ENCODE results near the gene HSD17B7. TPM values are rescaled to one million over a fixed set of nuclear protein-coding genes. Genes with fewer than 3 reads are reported as not detected.

Gene HSD17B7
- total RNA-seq, 6 experiments from 2014 or later = 10.4 to 32.1 (median 17.6) TPM

DNA sequence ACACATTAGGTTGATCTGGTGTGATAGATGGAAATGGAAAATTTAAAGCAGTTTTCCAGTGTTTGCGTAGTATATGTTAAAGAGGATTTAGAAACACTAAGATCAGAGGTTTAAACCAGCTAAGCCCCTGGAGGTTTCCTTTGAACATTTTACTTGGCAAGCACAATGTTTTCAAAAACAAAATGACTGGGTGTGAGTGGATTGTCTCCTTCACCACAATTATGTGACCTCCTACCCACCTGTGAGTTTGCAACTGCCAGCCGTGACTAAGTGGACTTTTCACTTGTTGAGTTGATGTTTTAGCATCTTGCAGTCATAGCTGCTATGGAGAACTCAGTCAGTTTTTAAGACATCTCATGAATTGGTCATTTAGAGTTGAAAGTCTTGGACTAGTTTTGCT, 65.8 kb downstream of the HSD17B7 start:
- ATAC-seq (no peak), DNase-seq (no peak)
- no peak overlapping the region for H3K27ac ChIP-seq
- H3K4me3 ChIP-seq = no peak overlapping the region
- no peaks in the 10 kb centered on the region for H3K36me3 ChIP-seq
- no peaks in the 10 kb centered on the region for H3K4me1 ChIP-seq
- H3K27me3 ChIP-seq = no peaks in the 10 kb centered on the region
- H3K9me3 ChIP-seq = no peaks in the 10 kb centered on the region
- intact Hi-C loops (cut with DNase I) = loop anchor here (5.0 to 10.0 kb wide), 2 partner anchors 319 to 461 kb away; no protein-coding TSS in a partner anchor
- TF ChIP-seq, protein P1, sequence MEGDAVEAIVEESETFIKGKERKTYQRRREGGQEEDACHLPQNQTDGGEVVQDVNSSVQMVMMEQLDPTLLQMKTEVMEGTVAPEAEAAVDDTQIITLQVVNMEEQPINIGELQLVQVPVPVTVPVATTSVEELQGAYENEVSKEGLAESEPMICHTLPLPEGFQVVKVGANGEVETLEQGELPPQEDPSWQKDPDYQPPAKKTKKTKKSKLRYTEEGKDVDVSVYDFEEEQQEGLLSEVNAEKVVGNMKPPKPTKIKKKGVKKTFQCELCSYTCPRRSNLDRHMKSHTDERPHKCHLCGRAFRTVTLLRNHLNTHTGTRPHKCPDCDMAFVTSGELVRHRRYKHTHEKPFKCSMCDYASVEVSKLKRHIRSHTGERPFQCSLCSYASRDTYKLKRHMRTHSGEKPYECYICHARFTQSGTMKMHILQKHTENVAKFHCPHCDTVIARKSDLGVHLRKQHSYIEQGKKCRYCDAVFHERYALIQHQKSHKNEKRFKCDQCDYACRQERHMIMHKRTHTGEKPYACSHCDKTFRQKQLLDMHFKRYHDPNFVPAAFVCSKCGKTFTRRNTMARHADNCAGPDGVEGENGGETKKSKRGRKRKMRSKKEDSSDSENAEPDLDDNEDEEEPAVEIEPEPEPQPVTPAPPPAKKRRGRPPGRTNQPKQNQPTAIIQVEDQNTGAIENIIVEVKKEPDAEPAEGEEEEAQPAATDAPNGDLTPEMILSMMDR (IDR thresholded peaks at IDR 0.05) = no peak
- TF ChIP-seq POLR2A (IDR thresholded peaks at IDR 0.05) = no peak
- 89% methylated on average over 2 of the region's 2 CpGs for WGBS (ENCODE audit: insufficient coverage, low coverage, low lambda C conversion rate, missing lambda C conversion rate)

DNA sequence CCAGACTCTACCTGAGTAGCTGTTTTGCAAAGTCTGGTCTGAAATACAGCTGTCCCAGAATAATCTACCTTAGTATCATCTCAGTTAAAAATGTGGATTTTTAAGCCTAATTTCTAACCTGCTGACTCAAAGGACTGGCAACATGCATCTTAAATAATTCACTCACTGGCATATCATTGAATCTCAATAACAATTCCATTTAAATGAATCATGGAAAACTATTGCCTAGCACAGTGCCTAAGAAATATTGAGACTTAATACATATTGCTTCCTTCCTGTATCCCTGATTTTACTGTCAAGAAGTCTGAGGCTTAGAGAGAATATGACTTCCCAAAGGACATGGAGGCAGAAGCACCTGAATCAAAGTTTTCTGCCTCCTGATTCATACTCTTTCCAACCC, 67.3 kb downstream of the HSD17B7 start:
- no peaks in the 10 kb centered on the region for H3K27me3 ChIP-seq
- intact Hi-C loops (cut with DNase I) = loop anchor here (5.0 to 10.0 kb wide), 2 partner anchors 317 to 459 kb away; no protein-coding TSS in a partner anchor
- H3K9me3 ChIP-seq = no peaks in the 10 kb centered on the region
- no peak for ATAC-seq
- H3K4me1 ChIP-seq = no peaks in the 10 kb centered on the region
- no peak overlapping the region for H3K27ac ChIP-seq
- TF ChIP-seq, protein P1 (IDR thresholded peaks at IDR 0.05) = no peak
- no peak for TF ChIP-seq POLR2A (IDR thresholded peaks at IDR 0.05)
- no peak for DNase-seq
- no peak overlapping the region for H3K4me3 ChIP-seq
- H3K36me3 ChIP-seq = no peaks in the 10 kb centered on the region

DNA sequence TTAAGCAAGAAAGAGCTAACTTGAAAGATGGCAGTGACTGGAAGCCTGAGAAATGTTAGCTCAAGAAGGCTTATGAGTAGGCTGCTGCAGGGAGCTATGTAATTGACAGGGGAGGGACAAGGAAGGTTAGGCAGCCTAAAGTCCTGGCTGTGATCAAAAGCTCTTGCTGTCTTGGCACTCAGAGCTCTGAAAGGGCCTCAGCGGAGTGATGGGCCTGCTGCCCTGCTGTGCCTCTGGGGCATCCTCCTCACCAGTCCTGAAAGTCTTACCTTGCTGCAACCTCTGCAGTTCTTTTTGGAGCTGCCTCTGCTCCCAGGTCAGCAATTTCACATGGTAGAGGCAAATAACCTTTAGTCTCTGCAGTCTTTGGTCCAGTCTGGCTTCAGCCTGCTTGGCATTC, 68.7 kb downstream of the HSD17B7 start:
- H3K27me3 ChIP-seq = no peaks in the 10 kb centered on the region
- TF ChIP-seq, protein P1 (IDR thresholded peaks at IDR 0.05) = no peak
- no peak for TF ChIP-seq POLR2A (IDR thresholded peaks at IDR 0.05)
- H3K36me3 ChIP-seq = no peaks in the 10 kb centered on the region
- no peak for ATAC-seq
- no peaks in the 10 kb centered on the region for H3K9me3 ChIP-seq
- H3K27ac ChIP-seq = no peak overlapping the region
- H3K4me1 ChIP-seq = no peaks in the 10 kb centered on the region
- no peak for DNase-seq
- H3K4me3 ChIP-seq = no peak overlapping the region
- no CpG with 5 or more reads among the region's 1 CpG for WGBS (ENCODE audit: insufficient coverage, low coverage, low lambda C conversion rate, missing lambda C conversion rate)
- intact Hi-C loops (cut with DNase I) = loop anchor here (5.0 to 10.0 kb wide), 2 partner anchors 316 to 458 kb away; no protein-coding TSS in a partner anchor

DNA sequence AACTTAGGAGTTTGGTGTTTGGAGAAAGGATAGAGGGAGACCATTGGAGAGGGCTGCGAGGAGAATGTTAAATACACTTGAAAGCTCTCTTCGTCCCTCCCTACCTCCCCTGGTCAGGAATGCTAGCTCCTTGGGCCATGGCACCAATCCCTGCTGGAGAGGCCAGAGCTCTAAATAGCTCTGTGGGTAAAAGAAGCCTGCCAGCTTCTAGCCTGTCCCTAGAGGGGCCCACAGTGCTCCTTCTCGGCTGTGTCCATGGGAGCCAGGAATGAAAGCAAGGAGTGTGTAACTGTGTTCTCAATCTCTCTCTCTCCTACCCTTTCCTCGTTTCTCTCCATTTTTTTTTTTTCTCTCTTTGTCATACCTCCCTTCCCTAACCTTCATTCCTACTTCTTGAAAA, 70.6 kb downstream of the HSD17B7 start, which contains the start of gene CCDC190:
TSS of gene CCDC190 (minus strand) at position 75 of the 400 bp plus-strand sequence. CDS start 1,529 bp downstream, outside the sequence.
- no peak within 1 kb of the TSS for H3K27ac ChIP-seq
- ATAC-seq (no peak), DNase-seq (no peak)
- H3K4me3 ChIP-seq = no peak within 1 kb of the TSS
- no peaks in the 10 kb centered on the region for H3K27me3 ChIP-seq
- H3K9me3 ChIP-seq = no peaks in the 10 kb centered on the region
- WGBS (ENCODE audit: insufficient coverage, low coverage, low lambda C conversion rate, missing lambda C conversion rate) = 65% methylated on average over 4 of the region's 4 CpGs
- no peak for TF ChIP-seq POLR2A (IDR thresholded peaks at IDR 0.05)
- TF ChIP-seq, protein P1 (IDR thresholded peaks at IDR 0.05) = no peak
- no peaks in the 10 kb centered on the region for H3K36me3 ChIP-seq
- intact Hi-C loops (cut with DNase I) = no loop called here
- no peaks in the 10 kb centered on the region for H3K4me1 ChIP-seq

DNA sequence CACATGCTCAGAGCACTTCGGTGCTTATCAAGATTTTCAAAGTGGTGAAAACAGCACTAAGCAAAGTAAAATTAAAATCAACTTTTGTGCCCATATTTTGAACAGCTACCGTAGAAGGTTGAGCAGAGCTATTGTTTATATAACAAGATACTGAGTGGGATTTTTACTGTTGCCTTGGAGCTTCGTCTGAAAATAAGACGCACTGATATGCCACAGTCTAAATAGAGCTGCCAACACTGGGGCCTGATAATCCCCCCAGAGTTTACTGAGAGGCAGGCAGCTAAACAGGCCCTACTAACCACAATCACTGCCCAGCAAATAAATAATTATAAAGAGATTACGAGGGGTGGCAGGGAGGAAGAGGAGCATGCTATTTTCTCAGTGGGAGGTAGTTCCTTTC, 71.1 kb downstream of the HSD17B7 start:
- 58% methylated on average over 5 of the region's 5 CpGs for WGBS (ENCODE audit: insufficient coverage, low coverage, low lambda C conversion rate, missing lambda C conversion rate)
- TF ChIP-seq POLR2A (IDR thresholded peaks at IDR 0.05) = no peak
- TF ChIP-seq, protein P1 (IDR thresholded peaks at IDR 0.05) = no peak
- H3K4me1 ChIP-seq = no peaks in the 10 kb centered on the region

More for the DNA sequence above, 71.1 kb downstream of the HSD17B7 start:
- H3K27me3 ChIP-seq = no peaks in the 10 kb centered on the region
- intact Hi-C loops (cut with DNase I) = no loop called here
- DNase-seq = no peak
- no peak overlapping the region for H3K27ac ChIP-seq
- H3K4me3 ChIP-seq = no peak overlapping the region
- no peaks in the 10 kb centered on the region for H3K9me3 ChIP-seq
- ATAC-seq = no peak
- no peaks in the 10 kb centered on the region for H3K36me3 ChIP-seq

All from right lobe of liver (tissue), 6 donors.